HG02885 (cell line): Measurements from ENCODE around the gene WDR62.
"Not testable (repeated sequence)": the region's sequence is repeated elsewhere in the genome, so short reads cannot be mapped to it uniquely, and the experiment has no call there.

Experiments used
- ATAC-seq: cut with Tn5 transposase; IDR thresholded peaks from one replicate; pipeline ENCODE4 v1.9.1; 2021; ENCODE audit warnings: mild to moderate bottlenecking; ENCODE audit not compliant: unreplicated experiment, poor library complexity

The WDR62 gene

DNA sequence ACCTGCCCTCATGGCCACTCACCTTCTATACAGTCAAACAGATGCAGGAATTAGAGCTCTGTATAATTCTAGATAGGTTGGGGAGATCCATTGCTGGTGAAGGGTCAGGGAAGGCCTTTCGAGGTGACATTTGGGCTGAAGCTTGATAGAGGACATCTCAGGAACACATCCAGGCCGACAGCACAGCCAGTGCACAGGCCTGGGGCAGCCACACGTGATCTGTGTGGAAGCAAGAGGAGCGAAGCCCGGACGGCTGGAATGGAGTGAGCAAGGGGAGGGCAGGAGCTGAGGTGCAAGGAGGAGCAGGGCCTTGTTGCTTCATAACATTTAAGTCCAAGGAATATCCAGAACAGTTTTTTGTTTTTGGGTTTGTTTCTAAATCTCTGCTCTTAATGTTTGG, 51.7 kb downstream of the WDR62 start:
- ATAC-seq, result no peak

GRCh38 chr19:36106991-36107390, 52.3 kb downstream of the WDR62 start:
- ATAC-seq, result no peak

DNA sequence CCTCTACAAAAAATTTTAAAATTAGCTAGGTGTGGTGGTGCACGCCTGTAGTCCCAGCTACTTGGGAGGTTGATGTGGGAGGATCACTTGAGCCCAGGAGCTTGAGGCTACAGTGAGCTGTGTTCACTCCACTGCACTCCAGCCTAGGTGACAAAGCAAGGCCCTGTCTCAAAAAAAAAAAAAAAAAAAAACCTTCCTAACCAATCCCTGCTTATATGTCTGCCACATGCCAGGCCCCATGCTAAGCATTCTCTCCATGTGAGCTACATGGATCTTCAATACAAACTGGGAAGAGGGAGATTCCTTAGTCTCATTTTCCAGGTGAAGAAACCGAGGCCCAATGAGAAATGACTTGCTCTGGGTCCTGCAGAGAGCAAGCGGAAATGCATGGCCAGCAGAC, 54.0 kb downstream of the WDR62 start:
- no peak for ATAC-seq

DNA sequence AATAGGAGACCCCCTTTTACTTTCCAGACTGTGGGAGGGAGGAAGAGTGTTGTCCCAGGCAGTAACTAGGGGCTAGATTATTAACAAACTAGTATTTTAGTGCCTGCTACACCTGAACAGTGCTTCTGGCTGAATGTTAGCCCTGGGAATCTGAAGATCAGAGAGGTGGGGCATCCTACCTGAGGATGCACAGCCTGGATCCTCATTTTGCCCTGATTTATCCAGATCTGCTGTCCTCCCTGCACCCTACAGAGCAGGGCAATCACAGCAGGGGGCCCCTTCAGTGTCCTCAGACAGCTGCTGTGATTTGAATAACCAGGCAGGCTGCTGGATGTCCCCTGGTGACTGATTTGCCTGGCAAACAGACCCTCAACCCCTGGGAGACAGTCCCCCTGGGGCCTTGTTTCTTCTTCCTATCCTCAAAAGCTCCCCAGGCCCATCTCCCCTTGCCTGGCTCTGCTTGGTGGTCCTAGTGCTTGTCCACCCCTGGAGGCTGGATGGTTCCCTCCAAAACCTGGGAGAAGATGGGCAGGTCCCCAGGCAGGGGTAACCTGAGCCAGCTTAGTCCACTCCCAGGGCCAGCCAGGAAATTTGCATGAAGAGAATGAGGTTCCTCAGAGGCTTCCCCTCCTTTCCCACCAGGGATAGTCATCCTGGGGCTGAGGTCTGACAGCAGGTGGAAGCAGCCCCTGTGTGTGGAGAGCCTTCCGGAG, 55.9 kb downstream of the WDR62 start, which contains the start of gene OVOL3:
OVOL3 (plus strand) TSS at position 657 of the 713 bp plus-strand sequence. CDS start 60 bp downstream, outside the sequence.
- ATAC-seq, result no peak

- ATAC-seq, result no peak
Observed at GRCh38 chr19:36111200-36111539, 56.5 kb downstream of the WDR62 start.

DNA sequence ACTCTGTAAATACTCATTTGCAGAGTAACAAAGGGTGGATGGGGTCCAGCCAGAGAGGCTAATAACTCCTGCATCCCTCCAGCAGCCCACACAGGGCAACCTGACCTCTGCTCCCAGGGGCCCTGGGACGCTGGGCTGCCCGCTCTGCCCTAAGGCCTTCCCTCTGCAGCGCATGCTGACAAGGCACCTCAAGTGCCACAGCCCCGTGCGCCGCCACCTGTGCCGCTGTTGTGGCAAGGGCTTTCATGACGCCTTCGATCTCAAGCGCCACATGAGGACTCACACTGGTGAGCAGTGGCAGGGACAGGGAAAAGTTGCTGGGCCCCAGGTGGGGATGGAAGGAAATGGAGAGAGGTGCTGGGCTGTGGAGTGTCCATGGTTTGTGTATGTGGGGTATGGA, 58.0 kb downstream of the WDR62 start:
- ATAC-seq, result no peak

DNA sequence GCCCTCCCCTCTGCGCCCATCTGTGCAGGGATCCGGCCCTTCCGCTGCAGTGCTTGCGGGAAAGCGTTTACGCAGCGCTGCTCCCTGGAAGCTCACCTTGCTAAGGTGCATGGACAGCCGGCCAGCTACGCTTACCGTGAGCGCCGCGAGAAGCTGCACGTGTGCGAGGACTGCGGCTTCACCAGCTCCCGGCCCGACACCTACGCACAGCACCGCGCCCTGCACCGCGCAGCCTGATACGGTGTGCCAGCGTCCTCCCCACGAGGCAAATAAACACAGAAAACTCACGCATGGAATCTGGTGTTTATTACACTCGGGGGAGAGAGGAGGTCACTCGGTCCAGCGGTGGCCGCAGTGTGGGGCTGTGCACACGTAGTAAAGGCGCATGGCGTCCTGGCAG, 58.7 kb downstream of the WDR62 start:
- no peak for ATAC-seq

DNA sequence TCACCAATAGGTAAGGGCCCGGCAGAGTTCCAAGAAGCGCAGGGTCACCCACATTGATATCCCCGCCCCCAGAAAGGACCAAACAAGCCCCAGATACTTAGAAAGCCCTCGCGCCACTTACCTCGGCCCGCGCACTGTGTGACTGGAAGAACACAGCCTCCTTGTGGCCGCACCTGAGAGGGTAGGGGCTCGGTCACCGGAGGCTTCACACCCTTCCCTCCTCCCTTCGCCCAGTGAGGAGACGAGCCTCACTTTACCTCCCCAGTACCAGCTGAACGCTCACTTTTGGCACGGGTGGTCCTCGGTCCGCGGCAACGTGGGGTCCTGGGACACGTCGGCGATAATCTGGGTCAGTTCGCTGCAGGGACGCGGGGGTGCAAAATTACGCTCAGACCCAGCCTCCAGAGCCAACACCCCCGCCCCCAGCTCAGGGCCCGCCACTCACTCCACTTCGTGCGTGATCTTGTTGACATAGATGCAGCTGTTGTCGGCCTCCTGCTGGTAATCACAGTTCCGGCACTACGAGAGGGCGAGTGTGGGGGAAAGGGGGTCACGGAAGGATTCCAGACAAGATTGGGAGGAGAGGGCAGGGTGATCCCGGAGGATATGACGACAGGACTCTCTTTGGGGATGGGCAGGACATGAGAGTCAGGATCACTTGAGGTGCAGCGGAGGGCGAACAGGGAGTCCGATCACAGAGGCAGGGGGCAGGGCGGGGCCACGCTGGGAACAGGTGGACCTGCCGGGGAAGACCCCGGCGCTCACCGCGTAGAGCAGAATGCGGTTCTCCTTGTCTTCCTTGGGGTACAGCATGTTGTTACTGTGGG, 59.4 kb downstream of the WDR62 start:
- no peak for ATAC-seq

GRCh38 chr19:36114721-36115452, 60.2 kb downstream of the WDR62 start, which contains the start of gene POLR2I:
POLR2I (minus strand) TSS chr19:36114875; CDS start chr19:36114856, 19 bp downstream.
- ATAC-seq, result peak; percentile 84

- ATAC-seq, result peak; percentile 44
Observed at GRCh38 chr19:36115453-36116343, 61.0 kb downstream of the WDR62 start, which contains the start of gene TBCB. TBCB (plus strand) TSS chr19:36115468; CDS start chr19:36115561, 93 bp downstream.

GRCh38 chr19:36116344-36116637, 61.6 kb downstream of the WDR62 start:
- no peak for ATAC-seq

DNA sequence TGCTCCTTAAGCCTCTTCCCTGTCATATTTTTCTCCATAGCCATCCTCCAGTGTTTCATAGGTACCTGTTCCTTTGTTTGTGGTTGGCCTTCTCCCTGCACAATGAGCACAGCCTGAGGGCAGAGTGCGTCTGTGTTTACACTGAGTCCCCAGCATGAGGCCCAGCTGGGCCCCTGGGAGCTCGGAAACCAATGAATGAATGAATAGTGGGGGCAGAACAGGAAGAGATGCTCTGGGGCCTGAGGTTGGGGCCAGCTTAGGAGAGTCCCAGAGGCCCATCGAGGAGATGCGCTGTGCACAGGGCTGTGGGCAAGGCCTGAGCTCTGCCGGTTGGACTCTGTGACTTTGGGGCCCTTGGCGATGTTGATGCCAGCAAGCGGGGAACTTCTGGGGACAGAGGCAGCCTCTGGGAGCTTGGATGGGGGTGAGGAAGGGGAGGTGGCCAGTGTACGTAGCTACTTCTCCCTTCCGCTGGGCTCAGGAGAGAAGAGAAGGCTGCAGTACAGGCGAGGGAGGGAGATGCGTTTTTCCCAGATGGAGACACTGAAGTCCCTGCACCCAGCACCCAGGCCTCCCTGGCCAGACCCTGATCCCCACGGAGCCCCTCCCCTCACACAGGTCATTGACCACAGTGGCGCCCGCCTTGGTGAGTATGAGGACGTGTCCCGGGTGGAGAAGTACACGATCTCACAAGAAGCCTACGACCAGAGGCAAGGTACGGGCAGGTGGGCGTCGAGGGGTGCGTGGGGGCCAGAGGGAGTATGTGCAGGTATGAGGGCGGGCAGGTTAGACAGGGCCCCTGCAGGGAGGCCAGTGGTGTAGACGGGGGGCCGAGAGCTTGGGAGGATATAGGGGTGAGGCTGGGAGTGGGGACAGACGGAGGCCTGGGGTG, 65.6 kb downstream of the WDR62 start:
- no peak for ATAC-seq

- ATAC-seq, result no peak
Observed at GRCh38 chr19:36120984-36121358, 66.3 kb downstream of the WDR62 start.

DNA sequence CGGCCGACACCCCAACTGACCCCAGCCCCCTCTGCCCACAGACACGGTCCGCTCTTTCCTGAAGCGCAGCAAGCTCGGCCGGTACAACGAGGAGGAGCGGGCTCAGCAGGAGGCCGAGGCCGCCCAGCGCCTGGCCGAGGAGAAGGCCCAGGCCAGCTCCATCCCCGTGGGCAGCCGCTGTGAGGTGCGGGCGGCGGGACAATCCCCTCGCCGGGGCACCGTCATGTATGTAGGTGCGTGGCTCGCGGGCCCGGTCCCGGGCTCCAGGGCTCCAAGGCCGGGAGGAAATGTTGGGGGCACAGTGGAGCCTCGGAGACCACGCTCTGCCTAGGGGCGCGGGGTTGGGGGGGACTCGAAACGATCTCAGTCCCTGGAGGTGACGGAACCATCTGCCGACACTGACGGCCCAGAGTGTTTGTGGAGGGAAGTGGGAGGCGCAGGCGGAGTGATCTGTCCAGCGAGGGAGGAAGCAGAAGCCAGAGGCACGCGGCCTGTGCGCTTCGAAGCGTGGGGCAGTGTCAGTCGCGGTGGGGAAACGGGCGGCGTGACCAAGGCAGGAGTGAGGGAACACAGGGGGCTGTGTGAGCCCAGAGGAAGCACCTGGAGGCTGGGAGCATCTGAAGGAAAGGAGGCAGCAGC, 66.9 kb downstream of the WDR62 start:
- ATAC-seq, result no peak

DNA sequence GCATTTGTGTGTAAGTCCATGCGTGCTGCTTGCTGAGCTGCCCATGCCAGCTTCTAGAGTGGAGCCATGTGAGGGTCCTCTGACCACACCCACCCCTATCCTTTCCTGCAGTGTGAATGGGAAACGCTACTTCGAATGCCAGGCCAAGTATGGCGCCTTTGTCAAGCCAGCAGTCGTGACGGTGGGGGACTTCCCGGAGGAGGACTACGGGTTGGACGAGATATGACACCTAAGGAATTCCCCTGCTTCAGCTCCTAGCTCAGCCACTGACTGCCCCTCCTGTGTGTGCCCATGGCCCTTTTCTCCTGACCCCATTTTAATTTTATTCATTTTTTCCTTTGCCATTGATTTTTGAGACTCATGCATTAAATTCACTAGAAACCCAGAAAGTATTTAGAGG, 70.9 kb downstream of the WDR62 start:
- no peak for ATAC-seq

DNA sequence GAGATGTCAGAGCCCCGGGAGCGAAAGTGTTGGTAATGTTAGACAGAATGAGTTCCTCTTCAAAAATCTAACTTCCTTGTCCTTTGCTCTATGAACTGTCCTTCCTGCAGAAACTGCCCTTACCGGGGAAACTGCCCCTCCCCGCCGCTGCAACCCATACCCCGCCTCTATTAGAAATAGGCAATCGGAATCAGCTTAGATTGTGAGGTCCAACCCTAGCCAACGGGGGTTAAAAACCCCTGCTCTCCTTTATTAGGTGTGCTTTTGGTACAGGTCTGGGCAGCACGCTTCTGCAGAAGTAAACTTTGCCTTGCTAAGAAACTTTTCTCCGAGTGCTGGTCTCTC, 73.7 kb downstream of the WDR62 start:
- no peak for ATAC-seq

- ATAC-seq, result not testable (repeated sequence)
Observed at GRCh38 chr19:36131221-36131620, 76.5 kb downstream of the WDR62 start.

- ATAC-seq, result not testable (repeated sequence)
Observed at GRCh38 chr19:36134867-36135266, 80.2 kb downstream of the WDR62 start.
